ENCODE results near the gene VPS37B.

The VPS37B gene

DNA sequence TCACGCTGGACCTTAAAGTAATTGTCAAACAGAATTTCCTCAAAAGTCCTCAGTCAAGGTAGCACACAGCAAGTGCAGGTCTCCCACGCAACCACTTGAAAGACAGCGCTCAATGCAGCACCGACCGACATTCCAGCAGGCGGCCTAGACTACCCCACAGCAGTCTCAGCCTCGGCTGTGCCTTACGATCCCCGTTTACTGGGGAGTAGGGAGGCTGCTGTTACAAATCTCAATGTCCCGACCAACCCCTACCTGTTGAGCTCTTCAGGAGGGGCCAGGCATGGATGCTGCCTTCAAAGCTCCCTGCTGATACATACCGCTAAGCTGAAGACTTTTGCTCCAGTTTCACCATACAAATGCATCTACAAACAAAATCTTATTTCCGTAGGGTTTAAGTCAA, 21.8 kb downstream of the VPS37B start:
- no peak for ATAC-seq
- TF ChIP-seq ESRRG (CRISPR knock-in tag; IDR thresholded peaks at IDR 0.05) (no peak), OSR1 (CRISPR knock-in tag; IDR thresholded peaks at IDR 0.05) (no peak), ZNF8 (CRISPR knock-in tag; IDR thresholded peaks at IDR 0.05) (no peak), CSRNP3 (CRISPR knock-in tag; IDR thresholded peaks at IDR 0.05) (no peak), ZC3H10 (CRISPR knock-in tag; IDR thresholded peaks at IDR 0.05) (no peak), CSDC2 (CRISPR knock-in tag; IDR thresholded peaks at IDR 0.05) (no peak), ARNTL (CRISPR knock-in tag; IDR thresholded peaks at IDR 0.05; ENCODE audit: borderline replicate concordance, low read depth) (no peak), PPARA (CRISPR knock-in tag; IDR thresholded peaks at IDR 0.05; ENCODE audit: borderline replicate concordance) (no peak), ZFP3 (CRISPR knock-in tag; IDR thresholded peaks at IDR 0.05) (no peak)
- TF ChIP-seq, protein P1, sequence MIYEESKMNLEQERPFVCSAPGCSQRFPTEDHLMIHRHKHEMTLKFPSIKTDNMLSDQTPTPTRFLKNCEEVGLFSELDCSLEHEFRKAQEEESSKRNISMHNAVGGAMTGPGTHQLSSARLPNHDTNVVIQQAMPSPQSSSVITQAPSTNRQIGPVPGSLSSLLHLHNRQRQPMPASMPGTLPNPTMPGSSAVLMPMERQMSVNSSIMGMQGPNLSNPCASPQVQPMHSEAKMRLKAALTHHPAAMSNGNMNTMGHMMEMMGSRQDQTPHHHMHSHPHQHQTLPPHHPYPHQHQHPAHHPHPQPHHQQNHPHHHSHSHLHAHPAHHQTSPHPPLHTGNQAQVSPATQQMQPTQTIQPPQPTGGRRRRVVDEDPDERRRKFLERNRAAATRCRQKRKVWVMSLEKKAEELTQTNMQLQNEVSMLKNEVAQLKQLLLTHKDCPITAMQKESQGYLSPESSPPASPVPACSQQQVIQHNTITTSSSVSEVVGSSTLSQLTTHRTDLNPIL (CRISPR knock-in tag; IDR thresholded peaks at IDR 0.05; ENCODE audit: low read depth), result no peak
- TF ChIP-seq, protein P2, sequence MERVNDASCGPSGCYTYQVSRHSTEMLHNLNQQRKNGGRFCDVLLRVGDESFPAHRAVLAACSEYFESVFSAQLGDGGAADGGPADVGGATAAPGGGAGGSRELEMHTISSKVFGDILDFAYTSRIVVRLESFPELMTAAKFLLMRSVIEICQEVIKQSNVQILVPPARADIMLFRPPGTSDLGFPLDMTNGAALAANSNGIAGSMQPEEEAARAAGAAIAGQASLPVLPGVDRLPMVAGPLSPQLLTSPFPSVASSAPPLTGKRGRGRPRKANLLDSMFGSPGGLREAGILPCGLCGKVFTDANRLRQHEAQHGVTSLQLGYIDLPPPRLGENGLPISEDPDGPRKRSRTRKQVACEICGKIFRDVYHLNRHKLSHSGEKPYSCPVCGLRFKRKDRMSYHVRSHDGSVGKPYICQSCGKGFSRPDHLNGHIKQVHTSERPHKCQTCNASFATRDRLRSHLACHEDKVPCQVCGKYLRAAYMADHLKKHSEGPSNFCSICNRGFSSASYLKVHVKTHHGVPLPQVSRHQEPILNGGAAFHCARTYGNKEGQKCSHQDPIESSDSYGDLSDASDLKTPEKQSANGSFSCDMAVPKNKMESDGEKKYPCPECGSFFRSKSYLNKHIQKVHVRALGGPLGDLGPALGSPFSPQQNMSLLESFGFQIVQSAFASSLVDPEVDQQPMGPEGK (CRISPR knock-in tag; IDR thresholded peaks at IDR 0.05; ENCODE audit: borderline replicate concordance), result no peak

- TF ChIP-seq ZNF70 (CRISPR knock-in tag; IDR thresholded peaks at IDR 0.05), result no peak
- TF ChIP-seq RARB (CRISPR knock-in tag; IDR thresholded peaks at IDR 0.05), result no peak
- TF ChIP-seq CSDC2 (CRISPR knock-in tag; IDR thresholded peaks at IDR 0.05), result no peak
- TF ChIP-seq, protein P3, sequence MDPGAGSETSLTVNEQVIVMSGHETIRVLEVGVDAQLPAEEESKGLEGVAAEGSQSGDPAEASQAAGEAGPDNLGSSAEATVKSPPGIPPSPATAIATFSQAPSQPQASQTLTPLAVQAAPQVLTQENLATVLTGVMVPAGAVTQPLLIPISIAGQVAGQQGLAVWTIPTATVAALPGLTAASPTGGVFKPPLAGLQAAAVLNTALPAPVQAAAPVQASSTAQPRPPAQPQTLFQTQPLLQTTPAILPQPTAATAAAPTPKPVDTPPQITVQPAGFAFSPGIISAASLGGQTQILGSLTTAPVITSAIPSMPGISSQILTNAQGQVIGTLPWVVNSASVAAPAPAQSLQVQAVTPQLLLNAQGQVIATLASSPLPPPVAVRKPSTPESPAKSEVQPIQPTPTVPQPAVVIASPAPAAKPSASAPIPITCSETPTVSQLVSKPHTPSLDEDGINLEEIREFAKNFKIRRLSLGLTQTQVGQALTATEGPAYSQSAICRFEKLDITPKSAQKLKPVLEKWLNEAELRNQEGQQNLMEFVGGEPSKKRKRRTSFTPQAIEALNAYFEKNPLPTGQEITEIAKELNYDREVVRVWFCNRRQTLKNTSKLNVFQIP (CRISPR knock-in tag; IDR thresholded peaks at IDR 0.05; ENCODE audit: borderline replicate concordance, low read depth), result no peak
- TF ChIP-seq TCF4 (CRISPR knock-in tag; IDR thresholded peaks at IDR 0.05; ENCODE audit: borderline replicate concordance), result no peak
- TF ChIP-seq ARNTL (CRISPR knock-in tag; IDR thresholded peaks at IDR 0.05; ENCODE audit: borderline replicate concordance, low read depth), result no peak
- no peak for TF ChIP-seq ZNF565 (CRISPR knock-in tag; conservative IDR thresholded peaks at IDR 0.05; ENCODE audit: low read depth)
- TF ChIP-seq PPARA (CRISPR knock-in tag; IDR thresholded peaks at IDR 0.05; ENCODE audit: borderline replicate concordance), result no peak
- TF ChIP-seq ZFP30 (CRISPR knock-in tag; IDR thresholded peaks at IDR 0.05), result no peak
- no peak for TF ChIP-seq BACH2 (CRISPR knock-in tag; IDR thresholded peaks at IDR 0.05; ENCODE audit: borderline replicate concordance)
- no peak for TF ChIP-seq ESRRG (CRISPR knock-in tag; IDR thresholded peaks at IDR 0.05)
- no peak for TF ChIP-seq CSRNP3 (CRISPR knock-in tag; IDR thresholded peaks at IDR 0.05)
- no peak for TF ChIP-seq GLIS3 (CRISPR knock-in tag; IDR thresholded peaks at IDR 0.05)
- TF ChIP-seq, protein P2 (CRISPR knock-in tag; IDR thresholded peaks at IDR 0.05; ENCODE audit: borderline replicate concordance), result no peak
- no peak for TF ChIP-seq SNAI2 (CRISPR knock-in tag; IDR thresholded peaks at IDR 0.05)
- no peak for TF ChIP-seq OSR1 (CRISPR knock-in tag; IDR thresholded peaks at IDR 0.05)
- ATAC-seq, result no peak
Measured at GRCh38 chr12:122873540-122873939, 22.4 kb downstream of the VPS37B start.

- TF ChIP-seq BACH2 (CRISPR knock-in tag; IDR thresholded peaks at IDR 0.05; ENCODE audit: borderline replicate concordance) (no peak), PPARA (CRISPR knock-in tag; IDR thresholded peaks at IDR 0.05; ENCODE audit: borderline replicate concordance) (no peak), CSDC2 (CRISPR knock-in tag; IDR thresholded peaks at IDR 0.05) (no peak)
- TF ChIP-seq, protein P3 (CRISPR knock-in tag; IDR thresholded peaks at IDR 0.05; ENCODE audit: borderline replicate concordance, low read depth), result no peak
- ATAC-seq, result no peak
Measured at GRCh38 chr12:122872815-122873361, 23.0 kb downstream of the VPS37B start.

Data from SK-N-SH treated with all-trans-retinoic acid at 6 μM for 48 hours (cell line).